ENCODE data around the gene CFAP157.

Gene CFAP157

GRCh38 chr9:127765418-127765817 lies 58.6 kb downstream of the CFAP157 start:
- no peak for DNase-seq

Data from CD4-positive, alpha-beta T cell treated with Interferon alpha-2 for 1 hour (primary cell).